Activated effector memory CD4-positive, alpha-beta T cell treated with Interleukin-2 at 50 U/mL for 16 hours (primary cell): ENCODE measurements around the gene CAMK1.

Experiments
- DNase-seq: peaks from one replicate; pipeline ENCODE4 v3.0.0-alpha.2; 2020

The CAMK1 gene

GRCh38 chr3:9770276-9770812, 597 bp upstream of the CAMK1 start:
- DNase-seq: no peak

GRCh38 chr3:9769012-9769411, 735 bp downstream of the CAMK1 start:
- no peak for DNase-seq

DNA sequence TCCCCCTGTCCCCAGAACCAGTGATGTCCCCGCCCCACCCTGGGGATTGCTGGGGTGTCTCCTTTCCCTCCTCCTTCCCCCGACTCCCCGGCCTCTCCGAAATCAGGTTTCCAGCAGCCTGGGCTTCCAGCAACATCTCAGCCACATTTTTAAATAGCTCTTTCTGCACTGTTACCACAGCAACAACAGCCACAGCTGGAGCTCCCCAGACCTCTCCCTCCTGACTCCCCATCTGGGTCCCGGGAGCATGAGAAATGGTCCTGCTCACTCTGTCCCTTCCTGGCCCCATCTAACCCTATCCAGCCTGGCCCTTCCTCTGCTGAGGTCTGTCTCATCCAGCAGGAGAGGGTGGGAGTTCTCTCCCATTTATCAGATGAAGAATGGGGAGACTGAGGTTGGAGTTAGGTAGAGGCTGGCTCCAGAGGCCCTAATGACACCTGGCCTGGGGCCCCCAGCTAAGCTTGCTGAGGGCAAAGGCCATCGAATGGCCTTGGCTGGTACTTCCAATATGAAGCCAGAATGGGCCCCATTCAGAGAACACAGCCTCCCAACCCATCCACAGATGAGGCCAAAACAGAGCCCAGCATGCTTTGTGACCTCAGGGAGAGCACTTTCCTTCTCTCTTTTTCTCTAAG, 1.5 kb downstream of the CAMK1 start:
- no peak for DNase-seq

GRCh38 chr3:9767418-9767817, 2.3 kb downstream of the CAMK1 start:
- no peak for DNase-seq

DNA sequence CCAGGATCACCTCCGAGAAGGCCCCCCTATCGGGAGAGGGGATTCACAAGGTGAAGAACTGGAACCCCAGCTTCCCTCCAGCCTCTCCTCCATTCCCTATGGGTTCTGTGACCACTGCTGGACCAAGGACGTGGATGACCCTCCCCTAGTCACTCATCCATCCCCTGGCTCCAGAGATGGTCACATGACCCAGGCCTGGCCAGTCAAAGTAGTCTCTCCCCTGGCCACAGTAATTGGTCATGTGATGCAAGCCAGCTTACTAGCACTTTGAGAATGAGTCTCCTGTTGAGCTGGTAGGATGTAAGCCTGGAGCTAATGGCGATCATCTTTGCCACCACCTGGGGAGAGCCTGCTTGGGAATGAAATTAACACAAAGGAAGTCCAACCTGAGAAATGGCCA, 3.9 kb downstream of the CAMK1 start:
- DNase-seq: no peak

GRCh38 chr3:9762871-9763270, 6.9 kb downstream of the CAMK1 start:
- no peak for DNase-seq

- DNase-seq: no peak
Measured at GRCh38 chr3:9761919-9762318, 7.8 kb downstream of the CAMK1 start.

DNA sequence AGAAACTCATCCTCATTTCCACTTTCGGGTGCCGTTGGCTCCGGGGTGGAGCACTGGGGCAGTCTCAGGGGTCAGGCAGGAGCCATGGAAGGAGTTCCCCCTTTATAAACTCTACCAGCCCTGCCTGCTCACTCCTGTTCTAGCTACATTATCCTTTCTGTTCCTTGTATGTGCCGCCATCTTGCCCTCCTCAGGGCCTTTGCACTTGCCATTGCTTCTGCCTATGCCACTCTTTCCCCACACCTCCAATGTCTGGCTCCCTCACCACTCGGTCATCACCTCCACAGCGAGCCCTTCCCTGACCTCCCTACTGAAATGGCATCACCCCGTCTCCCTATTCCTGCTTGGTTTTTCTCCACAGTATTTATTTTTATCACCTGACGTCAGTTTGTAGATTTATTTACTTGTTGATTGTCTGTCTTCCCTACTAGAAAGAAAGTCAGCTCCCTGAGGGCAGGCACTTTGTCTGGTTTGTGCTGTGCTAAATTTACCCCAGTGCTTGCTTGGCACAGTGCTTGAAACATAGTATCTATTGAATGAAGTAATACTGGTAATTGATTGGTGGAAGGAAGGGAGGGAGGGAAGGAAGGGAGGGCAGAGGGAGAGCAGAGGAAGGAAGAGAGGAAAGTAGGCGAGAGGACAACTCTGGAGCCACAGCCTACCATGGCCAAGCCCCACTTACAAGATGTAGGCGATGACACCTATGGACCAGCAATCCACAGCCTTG, 8.8 kb downstream of the CAMK1 start:
- no peak for DNase-seq

GRCh38 chr3:9757427-9757826, 12.3 kb downstream of the CAMK1 start:
- no peak for DNase-seq

- DNase-seq: no peak
Measured at GRCh38 chr3:9754678-9755077, 15.1 kb downstream of the CAMK1 start.

GRCh38 chr3:9750556-9751411, 19.0 kb downstream of the CAMK1 start:
- DNase-seq: no peak

DNA sequence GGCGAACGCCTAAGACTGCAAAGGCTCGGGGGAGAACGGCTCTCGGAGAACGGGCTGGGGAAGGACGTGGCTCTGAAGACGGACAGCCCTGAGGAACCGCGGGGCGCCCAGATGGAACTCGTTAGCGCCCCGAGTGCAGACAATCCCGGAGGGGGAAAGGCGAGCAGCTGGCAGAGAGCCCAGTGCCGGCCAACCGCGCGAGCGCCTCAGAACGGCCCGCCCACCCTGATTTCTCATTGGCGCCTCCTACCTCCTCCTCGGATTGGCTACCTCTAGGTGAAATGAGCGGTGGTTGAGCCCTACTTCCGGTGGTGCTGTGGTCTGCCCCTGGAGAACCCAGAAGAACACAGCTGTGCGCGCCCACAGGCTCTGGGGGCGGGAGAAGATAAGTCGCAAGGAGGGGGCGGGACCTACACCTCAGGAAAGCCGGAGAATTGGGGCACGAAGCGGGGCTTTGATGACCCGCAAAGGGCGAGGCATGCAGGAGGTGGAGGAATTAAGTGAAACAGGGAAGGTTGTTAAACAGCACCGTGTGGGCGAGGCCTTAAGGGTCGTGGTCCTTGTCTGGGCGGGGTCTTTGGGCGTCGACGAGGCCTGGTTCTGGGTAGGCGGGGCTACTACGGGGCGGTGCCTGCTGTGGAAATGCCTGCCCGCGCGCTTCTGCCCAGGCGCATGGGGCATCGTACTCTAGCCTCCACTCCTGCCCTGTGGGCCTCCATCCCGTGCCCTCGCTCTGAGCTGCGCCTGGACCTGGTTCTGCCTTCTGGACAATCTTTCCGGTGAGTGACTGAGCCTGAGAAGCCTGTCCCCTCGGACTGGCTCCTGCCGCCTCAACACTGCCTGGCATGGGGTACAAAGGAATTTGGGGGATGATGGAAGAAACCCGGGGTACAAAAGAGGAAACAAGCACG, 19.8 kb downstream of the CAMK1 start, which contains the start of gene OGG1:
OGG1 (plus strand) TSS at position 308 of the 911 bp plus-strand sequence; CDS start at position 643, 335 bp downstream.
- peak; percentile 92 for DNase-seq

GRCh38 chr3:9749296-9749644, 20.5 kb downstream of the CAMK1 start:
- DNase-seq: no peak

DNA sequence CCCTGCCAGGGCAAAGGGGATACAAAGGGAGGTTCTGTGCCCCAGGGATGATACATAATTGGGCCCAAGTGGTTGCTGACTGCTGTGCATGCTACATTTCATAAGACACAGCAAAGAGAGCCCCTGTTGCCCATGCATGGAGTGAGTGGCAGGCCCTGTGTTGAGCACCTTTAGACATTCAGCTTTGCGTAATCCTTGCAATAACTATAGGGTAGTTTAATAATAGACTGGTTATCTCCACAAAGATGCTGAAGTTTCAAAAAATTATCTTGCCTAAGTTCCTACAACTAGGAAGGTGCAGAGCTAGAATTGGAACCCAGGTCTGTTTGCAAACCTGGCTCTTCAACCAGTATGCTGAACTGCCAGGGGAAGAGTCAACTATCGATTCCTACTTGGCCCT, 21.7 kb downstream of the CAMK1 start:
- DNase-seq: no peak

DNA sequence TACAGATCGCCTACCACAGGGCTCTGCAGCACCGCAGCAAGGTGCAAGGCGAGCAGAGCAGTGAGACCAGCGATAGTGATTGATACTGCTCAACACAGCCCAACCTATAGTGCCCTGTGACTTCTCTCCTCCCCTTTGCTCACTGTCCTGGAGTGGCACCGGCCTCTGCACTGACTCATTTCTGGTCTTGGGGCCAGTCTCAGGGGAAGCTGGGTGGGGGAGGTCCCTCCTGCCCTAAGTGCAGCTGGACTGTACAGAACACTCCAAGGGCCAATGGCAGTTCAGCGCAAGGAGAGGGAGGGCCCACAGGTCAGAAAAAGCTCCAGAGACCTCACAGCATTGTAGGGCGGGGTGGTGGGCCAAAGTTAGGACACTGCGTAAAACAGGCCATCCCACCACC, 22.5 kb downstream of the CAMK1 start:
- DNase-seq: no peak

DNA sequence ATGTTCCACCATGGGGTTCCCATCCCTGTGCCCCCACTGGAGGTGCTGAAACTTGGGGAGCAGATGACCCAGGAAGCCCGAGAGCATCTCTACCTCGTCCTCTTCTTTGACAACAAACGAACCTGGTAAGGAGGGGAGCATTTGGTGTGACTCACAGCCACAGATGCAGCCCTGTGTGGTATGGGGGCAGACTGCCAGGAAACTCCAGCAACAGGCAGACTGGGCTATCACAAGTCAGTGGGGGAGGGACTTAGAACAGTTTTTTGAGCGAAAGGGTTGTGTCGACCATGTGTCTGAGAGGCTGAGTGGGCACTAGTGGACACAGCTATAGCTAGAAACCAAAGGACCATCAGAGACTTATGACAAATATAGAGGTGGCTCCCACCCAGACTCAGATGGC, 23.4 kb downstream of the CAMK1 start:
- no peak for DNase-seq

DNA sequence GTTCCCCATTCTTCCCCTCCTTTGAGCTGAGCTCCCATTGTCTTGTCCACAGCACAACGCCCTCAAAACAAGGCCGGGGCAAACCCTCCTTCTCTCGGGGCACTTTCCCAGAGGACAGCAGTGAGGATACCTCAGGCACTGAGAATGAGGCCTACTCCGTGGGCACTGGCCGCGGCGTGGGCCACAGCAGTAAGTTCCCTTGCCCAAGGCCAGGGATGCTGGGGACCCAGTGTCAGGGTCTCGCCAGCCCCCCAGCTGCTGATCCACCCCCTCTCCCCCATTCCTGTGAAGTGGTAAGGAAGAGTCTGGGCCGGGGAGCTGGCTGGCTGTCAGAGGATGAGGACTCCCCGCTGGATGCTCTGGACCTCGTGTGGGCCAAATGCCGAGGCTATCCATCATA, 24.2 kb downstream of the CAMK1 start:
- DNase-seq: no peak

DNA sequence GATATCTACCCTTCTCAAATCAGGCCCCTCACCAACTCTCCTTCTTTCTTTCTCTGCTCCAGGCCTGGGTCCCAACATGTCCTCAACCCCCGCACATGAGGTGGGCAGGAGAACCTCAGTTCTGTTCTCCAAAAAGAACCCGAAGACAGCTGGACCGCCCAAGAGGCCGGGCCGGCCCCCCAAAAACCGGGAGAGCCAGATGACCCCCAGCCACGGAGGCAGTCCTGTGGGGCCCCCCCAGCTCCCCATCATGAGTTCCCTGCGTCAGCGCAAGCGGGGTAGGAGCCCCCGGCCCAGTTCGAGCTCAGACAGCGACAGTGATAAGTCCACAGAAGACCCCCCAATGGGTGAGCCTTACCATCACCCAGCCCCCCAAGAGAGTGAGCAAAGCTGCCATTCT, 25.6 kb downstream of the CAMK1 start:
- DNase-seq: no peak

DNA sequence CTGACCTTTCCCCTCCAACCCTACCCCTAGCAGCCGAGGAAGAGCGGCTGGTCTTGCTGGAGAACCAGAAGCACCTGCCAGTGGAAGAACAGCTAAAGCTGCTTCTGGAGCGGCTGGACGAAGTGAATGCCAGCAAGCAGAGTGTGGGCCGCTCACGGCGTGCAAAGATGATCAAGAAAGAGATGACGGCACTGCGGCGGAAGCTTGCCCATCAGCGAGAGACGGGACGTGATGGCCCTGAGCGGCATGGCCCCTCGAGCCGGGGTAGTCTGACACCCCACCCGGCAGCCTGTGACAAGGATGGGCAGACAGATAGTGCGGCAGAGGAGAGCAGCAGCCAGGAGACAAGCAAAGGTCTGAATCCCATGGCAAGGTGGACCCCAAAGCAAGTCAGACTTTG, 26.2 kb downstream of the CAMK1 start:
- DNase-seq: no peak

DNA sequence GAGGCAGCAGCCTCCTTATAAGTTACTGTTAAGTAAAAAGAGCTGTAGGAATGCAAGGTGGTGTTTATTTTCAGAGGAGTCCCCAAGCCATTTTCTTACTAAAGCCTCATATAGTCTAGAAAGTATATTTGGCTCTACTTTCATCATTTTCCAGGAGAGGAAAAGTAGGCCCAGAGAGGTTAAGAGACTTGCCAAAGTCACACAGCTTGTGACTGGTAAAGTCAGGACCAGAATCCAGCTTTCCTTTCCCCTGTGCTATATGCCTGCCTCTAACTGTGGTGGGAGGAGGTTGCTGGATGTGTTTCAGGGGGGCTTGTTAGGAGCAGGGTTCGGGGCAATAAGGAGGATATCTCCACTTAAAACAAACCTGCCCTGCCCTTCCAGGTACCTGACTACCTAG, 27.2 kb downstream of the CAMK1 start:
- no peak for DNase-seq

GRCh38 chr3:9739181-9739580, 30.6 kb downstream of the CAMK1 start:
- no peak for DNase-seq

- DNase-seq: no peak
Measured at GRCh38 chr3:9736831-9737230, 32.9 kb downstream of the CAMK1 start.

- no peak for DNase-seq
Measured at GRCh38 chr3:9732740-9733115, 37.0 kb downstream of the CAMK1 start.
